Measurements from ENCODE around the gene CAPN12. TPM values are rescaled to one million over a fixed set of nuclear protein-coding genes. Genes with fewer than 3 reads are reported as not detected.

CAPN12 gene
- total and polyA plus RNA-seq, 4 donors = 3.8 to 28.7 (median 8.8) TPM

- no peak overlapping the region for H3K9ac ChIP-seq (ENCODE audit: low read depth in 1 of 2, low read length in 2 of 2)
- TF ChIP-seq RAD21 (IDR thresholded peaks at IDR 0.05) (no peak), NR2F2 (IDR thresholded peaks at IDR 0.05) (no peak), RXRA (IDR thresholded peaks at IDR 0.05) (no peak), TAF1 (conservative IDR thresholded peaks at IDR 0.05) (no peak), FOXA2 (IDR thresholded peaks at IDR 0.05) (no peak), SP1 (IDR thresholded peaks at IDR 0.05) (no peak), GABPA (IDR thresholded peaks at IDR 0.05 in 1 of 2, conservative IDR thresholded peaks at IDR 0.05 in 1 of 2) (no peak), HNF4A (conservative IDR thresholded peaks at IDR 0.05) (no peak), HNF4G (IDR thresholded peaks at IDR 0.05) (no peak), EGR1 (IDR thresholded peaks at IDR 0.05; ENCODE audit: low read depth in 2 of 2) (no peak), FOXA1 (IDR thresholded peaks at IDR 0.05) (no peak), JUND (IDR thresholded peaks at IDR 0.05) (no peak)
- TF ChIP-seq, protein P1, sequence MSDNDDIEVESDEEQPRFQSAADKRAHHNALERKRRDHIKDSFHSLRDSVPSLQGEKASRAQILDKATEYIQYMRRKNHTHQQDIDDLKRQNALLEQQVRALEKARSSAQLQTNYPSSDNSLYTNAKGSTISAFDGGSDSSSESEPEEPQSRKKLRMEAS (IDR thresholded peaks at IDR 0.05) = no peak
- TF ChIP-seq, protein P2, sequence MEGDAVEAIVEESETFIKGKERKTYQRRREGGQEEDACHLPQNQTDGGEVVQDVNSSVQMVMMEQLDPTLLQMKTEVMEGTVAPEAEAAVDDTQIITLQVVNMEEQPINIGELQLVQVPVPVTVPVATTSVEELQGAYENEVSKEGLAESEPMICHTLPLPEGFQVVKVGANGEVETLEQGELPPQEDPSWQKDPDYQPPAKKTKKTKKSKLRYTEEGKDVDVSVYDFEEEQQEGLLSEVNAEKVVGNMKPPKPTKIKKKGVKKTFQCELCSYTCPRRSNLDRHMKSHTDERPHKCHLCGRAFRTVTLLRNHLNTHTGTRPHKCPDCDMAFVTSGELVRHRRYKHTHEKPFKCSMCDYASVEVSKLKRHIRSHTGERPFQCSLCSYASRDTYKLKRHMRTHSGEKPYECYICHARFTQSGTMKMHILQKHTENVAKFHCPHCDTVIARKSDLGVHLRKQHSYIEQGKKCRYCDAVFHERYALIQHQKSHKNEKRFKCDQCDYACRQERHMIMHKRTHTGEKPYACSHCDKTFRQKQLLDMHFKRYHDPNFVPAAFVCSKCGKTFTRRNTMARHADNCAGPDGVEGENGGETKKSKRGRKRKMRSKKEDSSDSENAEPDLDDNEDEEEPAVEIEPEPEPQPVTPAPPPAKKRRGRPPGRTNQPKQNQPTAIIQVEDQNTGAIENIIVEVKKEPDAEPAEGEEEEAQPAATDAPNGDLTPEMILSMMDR (IDR thresholded peaks at IDR 0.05; ENCODE audit: low read depth, low read length, missing input control) = no peak
- TF ChIP-seq, protein P3, sequence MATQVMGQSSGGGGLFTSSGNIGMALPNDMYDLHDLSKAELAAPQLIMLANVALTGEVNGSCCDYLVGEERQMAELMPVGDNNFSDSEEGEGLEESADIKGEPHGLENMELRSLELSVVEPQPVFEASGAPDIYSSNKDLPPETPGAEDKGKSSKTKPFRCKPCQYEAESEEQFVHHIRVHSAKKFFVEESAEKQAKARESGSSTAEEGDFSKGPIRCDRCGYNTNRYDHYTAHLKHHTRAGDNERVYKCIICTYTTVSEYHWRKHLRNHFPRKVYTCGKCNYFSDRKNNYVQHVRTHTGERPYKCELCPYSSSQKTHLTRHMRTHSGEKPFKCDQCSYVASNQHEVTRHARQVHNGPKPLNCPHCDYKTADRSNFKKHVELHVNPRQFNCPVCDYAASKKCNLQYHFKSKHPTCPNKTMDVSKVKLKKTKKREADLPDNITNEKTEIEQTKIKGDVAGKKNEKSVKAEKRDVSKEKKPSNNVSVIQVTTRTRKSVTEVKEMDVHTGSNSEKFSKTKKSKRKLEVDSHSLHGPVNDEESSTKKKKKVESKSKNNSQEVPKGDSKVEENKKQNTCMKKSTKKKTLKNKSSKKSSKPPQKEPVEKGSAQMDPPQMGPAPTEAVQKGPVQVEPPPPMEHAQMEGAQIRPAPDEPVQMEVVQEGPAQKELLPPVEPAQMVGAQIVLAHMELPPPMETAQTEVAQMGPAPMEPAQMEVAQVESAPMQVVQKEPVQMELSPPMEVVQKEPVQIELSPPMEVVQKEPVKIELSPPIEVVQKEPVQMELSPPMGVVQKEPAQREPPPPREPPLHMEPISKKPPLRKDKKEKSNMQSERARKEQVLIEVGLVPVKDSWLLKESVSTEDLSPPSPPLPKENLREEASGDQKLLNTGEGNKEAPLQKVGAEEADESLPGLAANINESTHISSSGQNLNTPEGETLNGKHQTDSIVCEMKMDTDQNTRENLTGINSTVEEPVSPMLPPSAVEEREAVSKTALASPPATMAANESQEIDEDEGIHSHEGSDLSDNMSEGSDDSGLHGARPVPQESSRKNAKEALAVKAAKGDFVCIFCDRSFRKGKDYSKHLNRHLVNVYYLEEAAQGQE (IDR thresholded peaks at IDR 0.05) = no peak
- H3K4me3 ChIP-seq (ENCODE audit: low read depth in 1 of 3, low read length in 3 of 3) = no peak overlapping the region
- no peak overlapping the region for H3K27ac ChIP-seq (ENCODE audit: low read depth in 1 of 2, low read length in 2 of 2)
- no peaks in the 10 kb centered on the region for H3K9me3 ChIP-seq (ENCODE audit: control insufficient read depth in 4 of 4, low read length in 3 of 4)
- H3K4me1 ChIP-seq (ENCODE audit: control insufficient read depth in 4 of 4, insufficient read depth in 4 of 4, low read length in 3 of 4) = peaks cover 24 to 91% (median 71%) of the 10 kb centered on the region in 4 donors
- H3K27me3 ChIP-seq (ENCODE audit: control insufficient read depth in 4 of 4, insufficient read depth in 4 of 4, low read length in 3 of 4) = no peaks in the 10 kb centered on the region
- peaks cover 0 to 1% (median 0%) of the 10 kb centered on the region in 4 donors for H3K36me3 ChIP-seq (ENCODE audit: control insufficient read depth in 4 of 4, insufficient read depth in 3 of 4, low read depth in 1 of 4, low read length in 3 of 4)
- DNase-seq (ENCODE audit: low spot score) = no peak
- 94% methylated on average over 6 of the region's 6 CpGs for WGBS
These were observed 47.1 kb downstream of the CAPN12 start for GRCh38 chr19:38697197-38697596.

- peak overlapping the region; percentile 10 to 69 for H3K27ac ChIP-seq (ENCODE audit: low read depth in 1 of 2, low read length in 2 of 2)
- peaks cover 24 to 93% (median 72%) of the 10 kb centered on the region in 4 donors for H3K4me1 ChIP-seq (ENCODE audit: control insufficient read depth in 4 of 4, insufficient read depth in 4 of 4, low read length in 3 of 4)
- H3K9ac ChIP-seq (ENCODE audit: low read depth in 1 of 2, low read length in 2 of 2) = no peak overlapping the region
- peaks cover 0 to 1% (median 0%) of the 10 kb centered on the region in 4 donors for H3K36me3 ChIP-seq (ENCODE audit: control insufficient read depth in 4 of 4, insufficient read depth in 3 of 4, low read depth in 1 of 4, low read length in 3 of 4)
- no peak for DNase-seq (ENCODE audit: low spot score)
- no peak overlapping the region for H3K4me3 ChIP-seq (ENCODE audit: low read depth in 1 of 3, low read length in 3 of 3)
- H3K9me3 ChIP-seq (ENCODE audit: control insufficient read depth in 4 of 4, low read length in 3 of 4) = no peaks in the 10 kb centered on the region
- 96% methylated on average over 6 of the region's 6 CpGs for WGBS
- H3K27me3 ChIP-seq (ENCODE audit: control insufficient read depth in 4 of 4, insufficient read depth in 4 of 4, low read length in 3 of 4) = no peaks in the 10 kb centered on the region
- TF ChIP-seq HNF4G (IDR thresholded peaks at IDR 0.05) (no peak), FOXA2 (IDR thresholded peaks at IDR 0.05) (no peak), RXRA (IDR thresholded peaks at IDR 0.05) (no peak), ATF3 (IDR thresholded peaks at IDR 0.05) (no peak), GABPA (IDR thresholded peaks at IDR 0.05 in 1 of 2, conservative IDR thresholded peaks at IDR 0.05 in 1 of 2) (no peak), NR2F2 (IDR thresholded peaks at IDR 0.05) (no peak), JUND (IDR thresholded peaks at IDR 0.05) (no peak), RAD21 (IDR thresholded peaks at IDR 0.05) (no peak), FOXA1 (IDR thresholded peaks at IDR 0.05) (no peak), SP1 (IDR thresholded peaks at IDR 0.05) (no peak), HNF4A (conservative IDR thresholded peaks at IDR 0.05) (no peak)
- TF ChIP-seq, protein P4, sequence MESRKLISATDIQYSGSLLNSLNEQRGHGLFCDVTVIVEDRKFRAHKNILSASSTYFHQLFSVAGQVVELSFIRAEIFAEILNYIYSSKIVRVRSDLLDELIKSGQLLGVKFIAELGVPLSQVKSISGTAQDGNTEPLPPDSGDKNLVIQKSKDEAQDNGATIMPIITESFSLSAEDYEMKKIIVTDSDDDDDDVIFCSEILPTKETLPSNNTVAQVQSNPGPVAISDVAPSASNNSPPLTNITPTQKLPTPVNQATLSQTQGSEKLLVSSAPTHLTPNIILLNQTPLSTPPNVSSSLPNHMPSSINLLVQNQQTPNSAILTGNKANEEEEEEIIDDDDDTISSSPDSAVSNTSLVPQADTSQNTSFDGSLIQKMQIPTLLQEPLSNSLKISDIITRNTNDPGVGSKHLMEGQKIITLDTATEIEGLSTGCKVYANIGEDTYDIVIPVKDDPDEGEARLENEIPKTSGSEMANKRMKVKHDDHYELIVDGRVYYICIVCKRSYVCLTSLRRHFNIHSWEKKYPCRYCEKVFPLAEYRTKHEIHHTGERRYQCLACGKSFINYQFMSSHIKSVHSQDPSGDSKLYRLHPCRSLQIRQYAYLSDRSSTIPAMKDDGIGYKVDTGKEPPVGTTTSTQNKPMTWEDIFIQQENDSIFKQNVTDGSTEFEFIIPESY (IDR thresholded peaks at IDR 0.05) = no peak
- TF ChIP-seq, protein P3 (IDR thresholded peaks at IDR 0.05) = no peak
- TF ChIP-seq, protein P1 (IDR thresholded peaks at IDR 0.05) = no peak
- TF ChIP-seq, protein P2 (IDR thresholded peaks at IDR 0.05; ENCODE audit: low read depth, low read length, missing input control) = no peak
These were observed 47.6 kb downstream of the CAPN12 start for GRCh38 chr19:38696729-38697055.
